ENCODE data around the gene TEX101.
"Not testable (repeated sequence)": the region's sequence is repeated elsewhere in the genome, so short reads cannot be mapped to it uniquely, and the experiment has no call there.

Gene TEX101

GRCh38 chr19:43422000-43422688 lies 7.5 kb downstream of the TEX101 start:
- no peak for FAIRE-seq

GRCh38 chr19:43422689-43423066 lies 8.0 kb downstream of the TEX101 start:
- FAIRE-seq: no peak

DNA sequence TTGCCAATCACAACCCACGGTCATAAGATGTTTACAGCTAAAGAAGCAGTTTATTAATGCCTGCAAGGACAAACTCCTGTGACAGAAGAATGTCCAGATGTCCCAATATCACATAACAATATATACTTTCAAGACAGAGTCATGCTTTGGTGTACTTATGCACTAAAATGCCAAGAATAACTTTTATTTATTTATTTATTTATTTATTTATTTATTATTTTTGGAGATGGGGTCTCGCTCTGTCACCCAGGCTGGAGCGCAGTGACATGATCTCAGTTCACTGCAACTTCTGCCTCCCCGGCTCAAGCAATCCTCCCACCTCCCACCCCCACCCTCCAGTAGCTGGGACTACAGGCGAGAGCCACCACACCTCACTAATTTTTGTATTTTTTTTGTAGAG lies 9.1 kb downstream of the TEX101 start:
- FAIRE-seq: no peak

- no peak for FAIRE-seq
Observed at GRCh38 chr19:43425567-43426392, 11.1 kb downstream of the TEX101 start.

DNA sequence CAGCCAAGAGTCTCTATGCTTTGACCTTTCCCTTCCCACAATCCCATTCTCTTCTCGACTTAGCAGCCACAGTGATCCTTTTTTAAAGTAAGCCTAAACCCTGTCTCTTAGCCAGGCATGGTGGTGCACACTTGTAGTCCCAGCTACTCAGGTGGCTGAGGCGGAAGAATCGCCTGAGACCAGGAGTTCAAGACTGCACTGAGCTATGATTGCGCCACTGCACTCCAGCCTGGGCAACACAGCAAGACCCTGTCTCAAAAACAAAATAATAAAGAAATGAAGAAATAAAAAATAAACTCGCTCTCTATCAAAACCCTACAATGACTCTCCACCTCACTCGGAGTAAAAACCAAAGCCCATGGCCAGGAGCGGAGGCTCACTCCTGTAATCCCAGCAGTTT lies 14.7 kb downstream of the TEX101 start:
- no peak for FAIRE-seq

- FAIRE-seq: no peak
Observed at GRCh38 chr19:43430142-43430710, 15.5 kb downstream of the TEX101 start.

DNA sequence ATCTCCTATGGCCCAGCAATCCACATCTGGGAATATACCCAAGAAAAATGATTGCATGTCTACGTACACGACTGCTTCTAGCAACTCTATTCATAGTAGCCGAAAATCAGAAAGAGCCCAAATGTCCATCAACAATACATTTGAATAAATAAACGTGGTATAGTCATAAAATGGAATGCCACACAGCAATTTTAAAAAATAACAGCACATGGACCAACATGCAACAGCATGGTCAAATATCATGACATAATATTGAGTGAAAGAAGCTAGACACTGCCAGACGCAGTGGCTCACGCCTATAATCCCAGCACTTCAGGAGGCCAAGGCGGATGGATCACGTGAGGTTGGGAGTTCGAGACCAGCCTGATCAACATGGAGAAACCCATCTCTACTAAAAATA lies 16.3 kb downstream of the TEX101 start:
- no peak for FAIRE-seq

DNA sequence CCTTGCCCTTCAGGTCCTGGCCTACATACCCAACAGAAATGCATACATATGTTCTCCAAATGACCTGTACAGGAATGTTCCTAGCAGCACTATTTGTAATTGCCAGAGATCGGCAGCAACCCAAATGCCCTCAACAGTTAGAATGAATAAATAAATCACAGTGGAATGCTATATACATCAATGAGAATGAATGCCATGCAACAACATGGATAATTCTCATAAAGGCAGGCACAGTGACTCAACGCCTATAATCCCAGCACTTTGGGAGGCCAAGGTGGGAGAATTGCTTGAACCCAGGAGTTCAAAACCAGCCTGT lies 18.6 kb downstream of the TEX101 start:
- FAIRE-seq: no peak

GRCh38 chr19:43433689-43434088 lies 19.0 kb downstream of the TEX101 start:
- FAIRE-seq: no peak

DNA sequence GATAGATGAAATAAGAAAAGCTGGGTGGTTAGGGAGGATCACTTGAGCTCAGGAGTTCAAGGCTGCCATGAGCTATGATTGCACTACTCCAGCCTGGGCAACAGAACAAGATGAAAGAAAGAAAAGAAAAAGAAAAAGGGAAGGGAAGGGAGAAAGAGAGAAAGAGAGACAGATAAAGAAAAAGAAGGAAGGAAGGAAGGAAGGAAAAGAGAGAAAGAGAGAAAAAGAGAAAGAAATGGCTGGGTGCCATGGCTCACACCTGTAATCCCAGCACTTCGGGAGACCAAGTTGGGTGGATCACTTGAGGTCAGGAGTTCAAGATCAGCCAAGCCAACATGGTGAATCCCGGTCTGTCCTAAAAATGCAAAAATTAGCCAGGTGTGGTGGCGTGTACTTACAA lies 21.1 kb downstream of the TEX101 start:
- no peak for FAIRE-seq

DNA sequence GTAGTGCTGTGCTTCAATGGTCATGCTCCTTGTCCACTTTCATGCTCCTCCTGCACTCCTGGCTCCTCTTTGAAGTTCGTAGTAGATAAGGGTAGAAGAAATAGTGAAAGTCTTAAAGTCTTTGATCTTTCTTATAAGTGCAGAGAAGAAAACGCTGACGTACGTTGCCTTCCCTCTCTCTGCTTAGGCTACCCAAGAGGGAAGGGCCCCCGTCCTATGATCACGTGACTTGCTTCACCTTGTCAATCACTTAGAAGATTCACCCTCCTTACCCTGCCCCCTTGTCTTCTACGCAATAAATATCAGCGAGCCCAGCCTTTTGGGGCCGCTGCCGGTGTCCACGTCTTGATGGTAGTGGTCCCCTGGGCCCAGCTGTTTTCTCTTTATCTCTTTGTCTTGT lies 22.6 kb downstream of the TEX101 start:
- not testable (repeated sequence) for FAIRE-seq

- no peak for FAIRE-seq
Observed at GRCh38 chr19:43437712-43438111, 23.0 kb downstream of the TEX101 start.

DNA sequence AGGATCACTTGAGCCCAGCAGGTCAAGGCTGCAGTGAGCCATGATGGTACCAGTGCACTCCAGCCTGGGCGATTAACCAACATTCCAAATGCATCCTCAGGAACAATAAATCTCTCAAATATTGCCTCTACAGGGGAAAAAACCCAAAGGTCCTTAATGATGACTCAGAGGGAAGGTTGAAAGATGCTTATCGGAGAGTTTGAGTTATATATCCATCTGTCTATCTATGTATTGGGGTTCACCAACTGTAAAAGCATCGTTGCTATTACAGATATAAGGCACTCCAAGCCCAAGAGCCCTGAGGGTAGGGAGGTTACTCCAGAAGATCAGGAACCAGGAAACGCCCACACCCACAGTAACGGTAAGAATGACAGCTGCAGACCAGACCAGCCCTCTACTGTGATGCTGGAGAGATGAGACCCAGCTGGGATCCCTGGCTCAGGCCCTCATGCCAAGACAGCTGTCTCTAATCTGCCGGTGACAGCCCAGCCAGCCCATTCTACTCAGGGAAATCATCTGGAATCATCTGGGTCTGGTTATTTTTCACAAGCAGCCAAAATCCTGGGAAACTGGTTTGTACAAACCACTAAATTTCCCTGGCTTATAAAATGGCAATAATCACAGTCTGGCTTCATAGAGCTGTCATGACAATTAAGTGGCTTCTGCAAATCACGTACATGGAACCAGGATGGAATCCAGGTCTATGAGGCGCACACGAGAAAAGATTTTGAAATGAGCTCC lies 23.8 kb downstream of the TEX101 start:
- FAIRE-seq: no peak

- FAIRE-seq: no peak
Observed at GRCh38 chr19:43439032-43439708, 24.5 kb downstream of the TEX101 start.

DNA sequence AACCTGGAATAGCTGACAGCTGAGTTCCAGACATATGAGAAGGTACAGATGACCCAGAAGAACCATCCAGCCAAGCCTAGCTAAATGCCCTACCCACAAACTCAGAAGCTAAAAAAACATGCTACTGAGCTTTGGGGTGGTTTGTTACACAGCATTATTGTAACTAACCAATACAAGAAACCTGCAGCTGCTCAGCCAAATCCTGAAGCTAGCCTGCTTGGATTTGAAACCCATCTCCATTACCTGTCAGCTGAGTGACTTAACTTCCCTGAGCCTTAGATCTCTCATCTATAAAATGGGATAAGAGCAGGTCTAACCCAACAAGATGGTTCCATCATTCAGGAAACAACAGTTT lies 25.0 kb downstream of the TEX101 start:
- no peak for FAIRE-seq

- FAIRE-seq: no peak
Observed at GRCh38 chr19:43441716-43442115, 27.0 kb downstream of the TEX101 start.

- FAIRE-seq: not testable (repeated sequence)
Observed at GRCh38 chr19:43444091-43444490, 29.4 kb downstream of the TEX101 start.

DNA sequence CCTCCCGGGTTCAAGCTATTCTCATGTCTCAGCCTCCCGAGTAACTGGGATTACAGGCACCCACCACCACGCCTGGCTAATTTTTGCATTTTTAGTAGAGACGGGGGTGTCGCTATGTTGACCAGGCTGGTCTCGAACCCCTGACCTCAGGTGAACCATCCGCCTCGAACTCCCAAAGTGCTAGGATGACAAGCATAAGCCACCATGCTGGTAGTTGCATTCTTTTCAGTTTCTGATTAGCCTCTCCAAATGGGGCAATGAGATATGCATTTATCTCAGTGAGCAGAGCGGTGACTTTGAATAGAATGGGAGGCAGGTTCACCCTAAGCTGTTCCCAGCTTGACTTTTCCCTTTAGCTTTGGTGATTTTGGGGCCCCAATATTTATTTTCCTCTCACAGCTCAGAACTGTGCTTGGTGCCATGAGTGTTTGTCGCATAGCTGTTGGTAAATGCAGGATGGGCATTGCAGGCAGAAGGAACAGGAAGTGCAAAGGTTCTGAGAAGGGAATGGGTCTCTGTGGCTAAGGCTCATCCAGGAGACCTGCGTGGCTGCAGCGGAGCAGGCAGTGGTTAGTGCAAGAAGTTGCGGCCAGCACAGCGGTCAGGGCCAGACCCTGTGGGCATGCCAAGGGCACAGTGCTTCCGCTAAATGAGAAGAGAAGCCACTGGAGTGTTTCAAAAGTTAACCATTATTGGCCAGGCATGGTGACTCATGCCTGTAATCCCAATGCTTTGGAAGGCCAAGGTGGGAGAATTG lies 30.0 kb downstream of the TEX101 start:
- no peak for FAIRE-seq

DNA sequence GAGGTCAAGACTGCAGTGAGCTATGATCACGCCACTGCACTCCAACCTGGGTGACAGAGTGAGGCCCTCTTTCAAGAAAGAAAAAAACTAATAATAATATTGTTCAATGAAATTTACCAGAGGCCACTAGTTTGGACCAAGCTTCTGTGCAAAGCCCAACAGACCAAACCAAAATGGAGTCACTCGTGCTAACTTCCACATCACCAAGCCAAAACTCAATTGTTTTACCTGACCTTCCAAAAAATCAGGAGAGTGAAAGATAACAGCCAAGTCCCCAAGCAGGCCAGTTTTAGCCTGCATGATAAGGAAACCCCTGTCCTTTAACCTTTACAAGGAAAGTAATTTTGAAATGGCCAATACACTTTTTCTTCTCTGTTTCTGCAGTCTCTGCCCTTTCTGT lies 30.7 kb downstream of the TEX101 start:
- no peak for FAIRE-seq

GRCh38 chr19:43446746-43447489 lies 32.2 kb downstream of the TEX101 start:
- peak; percentile 21 for FAIRE-seq

DNA sequence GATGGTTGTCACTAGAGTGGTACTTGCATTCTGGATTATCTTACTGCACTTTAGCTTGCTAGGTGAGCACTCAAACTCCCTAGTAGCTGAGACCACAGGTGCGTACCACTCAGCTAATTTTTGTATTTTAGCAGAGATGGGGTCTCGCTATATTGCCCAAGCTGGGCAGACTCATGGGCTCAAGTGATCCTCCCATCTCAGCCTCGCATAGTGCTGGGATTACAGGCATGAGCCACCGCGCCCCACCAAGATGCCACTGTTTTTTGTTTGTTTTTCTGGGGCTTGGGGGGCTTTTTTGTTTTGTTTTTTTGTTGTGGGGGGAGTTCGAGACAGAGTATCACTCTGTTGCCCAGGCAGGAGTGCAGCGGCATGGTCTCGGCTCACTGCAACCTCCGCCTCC lies 33.0 kb downstream of the TEX101 start:
- no peak for FAIRE-seq

Measured in endometrium (tissue), 2 donors.